ENCODE results near the gene DDX47.

- TF ChIP-seq GATA2 (IDR thresholded peaks at IDR 0.05; ENCODE audit: low read depth, low read length): no peak
- no peak for TF ChIP-seq GATA3 (IDR thresholded peaks at IDR 0.05; ENCODE audit: low read depth, low read length)
Observed at GRCh38 chr12:12794686-12795085, 18.5 kb upstream of the DDX47 start.
